ENCODE data around the gene TNFSF12. TPM values are rescaled to one million over a fixed set of nuclear protein-coding genes. Genes with fewer than 3 reads are reported as not detected.

TNFSF12 gene
- total and polyA plus RNA-seq, 9 of the 15 experiments (the other 6 are each of a cell fraction or from before 2014, with no cell fraction given) = 0.03 to 0.95 (median 0.19) TPM; not detected in 3

DNA sequence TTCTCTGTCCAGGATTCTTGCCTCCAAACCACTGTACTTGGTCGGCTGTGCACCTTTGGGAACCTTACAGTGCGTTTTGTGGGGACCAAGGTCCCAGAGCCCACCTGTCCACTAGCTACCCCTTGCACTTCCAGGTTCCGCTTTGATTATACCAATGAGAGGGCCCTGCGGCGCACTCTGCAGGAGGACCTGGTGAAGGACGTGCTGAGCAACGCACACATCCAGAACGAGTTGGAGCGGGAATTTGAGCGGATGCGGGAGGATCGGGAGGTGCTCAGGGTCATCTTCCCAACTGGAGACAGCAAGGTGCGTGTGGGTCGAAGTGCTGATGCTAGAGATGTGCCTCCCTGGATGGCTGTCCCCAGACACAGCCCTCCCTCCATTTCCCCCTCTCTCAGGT lies 45.9 kb upstream of the TNFSF12 start (continued):
- TF ChIP-seq, protein P1, sequence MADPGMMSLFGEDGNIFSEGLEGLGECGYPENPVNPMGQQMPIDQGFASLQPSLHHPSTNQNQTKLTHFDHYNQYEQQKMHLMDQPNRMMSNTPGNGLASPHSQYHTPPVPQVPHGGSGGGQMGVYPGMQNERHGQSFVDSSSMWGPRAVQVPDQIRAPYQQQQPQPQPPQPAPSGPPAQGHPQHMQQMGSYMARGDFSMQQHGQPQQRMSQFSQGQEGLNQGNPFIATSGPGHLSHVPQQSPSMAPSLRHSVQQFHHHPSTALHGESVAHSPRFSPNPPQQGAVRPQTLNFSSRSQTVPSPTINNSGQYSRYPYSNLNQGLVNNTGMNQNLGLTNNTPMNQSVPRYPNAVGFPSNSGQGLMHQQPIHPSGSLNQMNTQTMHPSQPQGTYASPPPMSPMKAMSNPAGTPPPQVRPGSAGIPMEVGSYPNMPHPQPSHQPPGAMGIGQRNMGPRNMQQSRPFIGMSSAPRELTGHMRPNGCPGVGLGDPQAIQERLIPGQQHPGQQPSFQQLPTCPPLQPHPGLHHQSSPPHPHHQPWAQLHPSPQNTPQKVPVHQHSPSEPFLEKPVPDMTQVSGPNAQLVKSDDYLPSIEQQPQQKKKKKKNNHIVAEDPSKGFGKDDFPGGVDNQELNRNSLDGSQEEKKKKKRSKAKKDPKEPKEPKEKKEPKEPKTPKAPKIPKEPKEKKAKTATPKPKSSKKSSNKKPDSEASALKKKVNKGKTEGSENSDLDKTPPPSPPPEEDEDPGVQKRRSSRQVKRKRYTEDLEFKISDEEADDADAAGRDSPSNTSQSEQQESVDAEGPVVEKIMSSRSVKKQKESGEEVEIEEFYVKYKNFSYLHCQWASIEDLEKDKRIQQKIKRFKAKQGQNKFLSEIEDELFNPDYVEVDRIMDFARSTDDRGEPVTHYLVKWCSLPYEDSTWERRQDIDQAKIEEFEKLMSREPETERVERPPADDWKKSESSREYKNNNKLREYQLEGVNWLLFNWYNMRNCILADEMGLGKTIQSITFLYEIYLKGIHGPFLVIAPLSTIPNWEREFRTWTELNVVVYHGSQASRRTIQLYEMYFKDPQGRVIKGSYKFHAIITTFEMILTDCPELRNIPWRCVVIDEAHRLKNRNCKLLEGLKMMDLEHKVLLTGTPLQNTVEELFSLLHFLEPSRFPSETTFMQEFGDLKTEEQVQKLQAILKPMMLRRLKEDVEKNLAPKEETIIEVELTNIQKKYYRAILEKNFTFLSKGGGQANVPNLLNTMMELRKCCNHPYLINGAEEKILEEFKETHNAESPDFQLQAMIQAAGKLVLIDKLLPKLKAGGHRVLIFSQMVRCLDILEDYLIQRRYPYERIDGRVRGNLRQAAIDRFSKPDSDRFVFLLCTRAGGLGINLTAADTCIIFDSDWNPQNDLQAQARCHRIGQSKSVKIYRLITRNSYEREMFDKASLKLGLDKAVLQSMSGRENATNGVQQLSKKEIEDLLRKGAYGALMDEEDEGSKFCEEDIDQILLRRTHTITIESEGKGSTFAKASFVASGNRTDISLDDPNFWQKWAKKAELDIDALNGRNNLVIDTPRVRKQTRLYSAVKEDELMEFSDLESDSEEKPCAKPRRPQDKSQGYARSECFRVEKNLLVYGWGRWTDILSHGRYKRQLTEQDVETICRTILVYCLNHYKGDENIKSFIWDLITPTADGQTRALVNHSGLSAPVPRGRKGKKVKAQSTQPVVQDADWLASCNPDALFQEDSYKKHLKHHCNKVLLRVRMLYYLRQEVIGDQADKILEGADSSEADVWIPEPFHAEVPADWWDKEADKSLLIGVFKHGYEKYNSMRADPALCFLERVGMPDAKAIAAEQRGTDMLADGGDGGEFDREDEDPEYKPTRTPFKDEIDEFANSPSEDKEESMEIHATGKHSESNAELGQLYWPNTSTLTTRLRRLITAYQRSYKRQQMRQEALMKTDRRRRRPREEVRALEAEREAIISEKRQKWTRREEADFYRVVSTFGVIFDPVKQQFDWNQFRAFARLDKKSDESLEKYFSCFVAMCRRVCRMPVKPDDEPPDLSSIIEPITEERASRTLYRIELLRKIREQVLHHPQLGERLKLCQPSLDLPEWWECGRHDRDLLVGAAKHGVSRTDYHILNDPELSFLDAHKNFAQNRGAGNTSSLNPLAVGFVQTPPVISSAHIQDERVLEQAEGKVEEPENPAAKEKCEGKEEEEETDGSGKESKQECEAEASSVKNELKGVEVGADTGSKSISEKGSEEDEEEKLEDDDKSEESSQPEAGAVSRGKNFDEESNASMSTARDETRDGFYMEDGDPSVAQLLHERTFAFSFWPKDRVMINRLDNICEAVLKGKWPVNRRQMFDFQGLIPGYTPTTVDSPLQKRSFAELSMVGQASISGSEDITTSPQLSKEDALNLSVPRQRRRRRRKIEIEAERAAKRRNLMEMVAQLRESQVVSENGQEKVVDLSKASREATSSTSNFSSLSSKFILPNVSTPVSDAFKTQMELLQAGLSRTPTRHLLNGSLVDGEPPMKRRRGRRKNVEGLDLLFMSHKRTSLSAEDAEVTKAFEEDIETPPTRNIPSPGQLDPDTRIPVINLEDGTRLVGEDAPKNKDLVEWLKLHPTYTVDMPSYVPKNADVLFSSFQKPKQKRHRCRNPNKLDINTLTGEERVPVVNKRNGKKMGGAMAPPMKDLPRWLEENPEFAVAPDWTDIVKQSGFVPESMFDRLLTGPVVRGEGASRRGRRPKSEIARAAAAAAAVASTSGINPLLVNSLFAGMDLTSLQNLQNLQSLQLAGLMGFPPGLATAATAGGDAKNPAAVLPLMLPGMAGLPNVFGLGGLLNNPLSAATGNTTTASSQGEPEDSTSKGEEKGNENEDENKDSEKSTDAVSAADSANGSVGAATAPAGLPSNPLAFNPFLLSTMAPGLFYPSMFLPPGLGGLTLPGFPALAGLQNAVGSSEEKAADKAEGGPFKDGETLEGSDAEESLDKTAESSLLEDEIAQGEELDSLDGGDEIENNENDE (IDR thresholded peaks at IDR 0.05; ENCODE audit: low read depth, low read length) = no peak
- TF ChIP-seq ZNF12 (CRISPR knock-in tag; IDR thresholded peaks at IDR 0.05) (no peak), ZNF589 (CRISPR knock-in tag; IDR thresholded peaks at IDR 0.05; ENCODE audit: low read depth) (no peak), ZBTB8A (IDR thresholded peaks at IDR 0.05; ENCODE audit: partially characterized antibody) (no peak), ZNF217 (CRISPR knock-in tag; IDR thresholded peaks at IDR 0.05) (no peak), RAD21 (CRISPR knock-in tag; conservative IDR thresholded peaks at IDR 0.05 in 1 of 2, IDR thresholded peaks at IDR 0.05 in 1 of 2) (peak in 1 of 2 experiments; percentile 40; a peak in 2 of 4 replicates)
- TF ChIP-seq, protein P2, sequence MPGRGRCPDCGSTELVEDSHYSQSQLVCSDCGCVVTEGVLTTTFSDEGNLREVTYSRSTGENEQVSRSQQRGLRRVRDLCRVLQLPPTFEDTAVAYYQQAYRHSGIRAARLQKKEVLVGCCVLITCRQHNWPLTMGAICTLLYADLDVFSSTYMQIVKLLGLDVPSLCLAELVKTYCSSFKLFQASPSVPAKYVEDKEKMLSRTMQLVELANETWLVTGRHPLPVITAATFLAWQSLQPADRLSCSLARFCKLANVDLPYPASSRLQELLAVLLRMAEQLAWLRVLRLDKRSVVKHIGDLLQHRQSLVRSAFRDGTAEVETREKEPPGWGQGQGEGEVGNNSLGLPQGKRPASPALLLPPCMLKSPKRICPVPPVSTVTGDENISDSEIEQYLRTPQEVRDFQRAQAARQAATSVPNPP (IDR thresholded peaks at IDR 0.05; ENCODE audit: borderline replicate concordance, insufficient read depth, insufficient read length) = no peak
- TF ChIP-seq, protein P3, sequence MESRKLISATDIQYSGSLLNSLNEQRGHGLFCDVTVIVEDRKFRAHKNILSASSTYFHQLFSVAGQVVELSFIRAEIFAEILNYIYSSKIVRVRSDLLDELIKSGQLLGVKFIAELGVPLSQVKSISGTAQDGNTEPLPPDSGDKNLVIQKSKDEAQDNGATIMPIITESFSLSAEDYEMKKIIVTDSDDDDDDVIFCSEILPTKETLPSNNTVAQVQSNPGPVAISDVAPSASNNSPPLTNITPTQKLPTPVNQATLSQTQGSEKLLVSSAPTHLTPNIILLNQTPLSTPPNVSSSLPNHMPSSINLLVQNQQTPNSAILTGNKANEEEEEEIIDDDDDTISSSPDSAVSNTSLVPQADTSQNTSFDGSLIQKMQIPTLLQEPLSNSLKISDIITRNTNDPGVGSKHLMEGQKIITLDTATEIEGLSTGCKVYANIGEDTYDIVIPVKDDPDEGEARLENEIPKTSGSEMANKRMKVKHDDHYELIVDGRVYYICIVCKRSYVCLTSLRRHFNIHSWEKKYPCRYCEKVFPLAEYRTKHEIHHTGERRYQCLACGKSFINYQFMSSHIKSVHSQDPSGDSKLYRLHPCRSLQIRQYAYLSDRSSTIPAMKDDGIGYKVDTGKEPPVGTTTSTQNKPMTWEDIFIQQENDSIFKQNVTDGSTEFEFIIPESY (CRISPR knock-in tag; IDR thresholded peaks at IDR 0.05) = 0 out of 2 replicates have a peak, but pooled peaks have one; percentile 26
